HG03097 (cell line): Measurements from ENCODE around the gene RTN1.

Source experiments
- ATAC-seq: cut with Tn5 transposase; IDR thresholded peaks from one replicate; pipeline ENCODE4 v1.9.1; 2021; ENCODE audit not compliant: unreplicated experiment, low FRiP score

Gene RTN1

DNA sequence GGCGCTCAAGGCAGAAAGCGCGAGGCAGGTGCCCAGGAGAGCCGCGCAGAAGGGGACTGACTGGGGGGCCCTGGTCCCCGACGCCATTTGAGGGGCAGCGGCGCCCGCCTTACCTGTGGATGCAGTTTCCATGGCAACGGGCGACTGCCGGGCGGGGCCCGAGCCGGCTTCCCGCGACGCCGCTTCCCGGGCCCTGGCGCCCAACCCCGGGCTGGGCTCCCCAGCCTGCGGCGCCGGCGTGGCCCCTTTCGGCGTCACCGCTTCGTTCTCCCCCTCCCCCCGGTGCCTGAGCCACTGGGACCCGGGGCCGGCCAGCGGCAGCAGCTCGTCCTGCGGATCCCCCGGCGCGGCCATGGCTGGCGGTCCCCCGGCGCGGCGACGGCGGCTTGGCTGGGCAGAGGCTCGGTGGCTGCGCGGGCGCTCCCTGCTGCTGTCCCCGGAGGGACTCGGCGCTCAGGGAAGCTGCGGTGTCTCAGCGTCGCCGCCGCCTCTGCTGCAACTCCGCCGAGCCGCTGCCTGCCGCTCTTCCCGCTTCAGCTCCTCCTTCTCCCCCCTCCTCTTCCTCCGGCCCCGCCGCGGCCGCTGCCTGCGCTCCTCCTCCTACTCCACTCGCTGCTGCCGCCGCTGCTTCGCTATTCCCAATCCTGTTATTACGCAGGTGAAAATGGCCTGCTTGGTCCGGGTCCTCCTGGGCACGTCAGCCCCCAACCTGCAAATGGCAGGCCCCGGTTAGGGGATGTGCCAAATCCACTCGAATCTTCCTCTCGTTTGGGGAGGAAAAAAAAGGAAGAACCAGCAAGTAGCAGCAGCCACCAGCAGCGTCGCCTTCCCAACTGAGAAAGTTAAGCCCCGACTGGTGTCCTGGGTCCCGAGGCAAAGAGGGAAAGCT lies at the start of gene RTN1:
TSS of gene RTN1 (minus strand) at position 500 of the 889 bp plus-strand sequence. CDS start at position 354, 146 bp downstream.
- no peak for ATAC-seq

DNA sequence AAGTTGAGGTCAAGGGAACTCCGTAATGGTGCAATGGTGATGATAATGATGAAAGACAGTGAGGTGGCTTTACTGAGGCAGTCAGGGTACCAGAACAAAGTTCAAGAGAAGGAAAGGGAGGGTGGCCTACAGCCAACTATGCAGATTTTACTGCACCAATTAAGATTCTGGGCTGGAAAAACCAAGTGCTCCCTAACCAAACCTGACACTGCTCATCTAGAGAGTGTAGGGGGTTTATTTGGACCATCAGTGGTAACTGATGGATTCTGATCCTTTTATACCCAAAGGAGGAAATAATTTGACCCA lies 49.8 kb upstream of the RTN1 start:
- ATAC-seq: no peak

DNA sequence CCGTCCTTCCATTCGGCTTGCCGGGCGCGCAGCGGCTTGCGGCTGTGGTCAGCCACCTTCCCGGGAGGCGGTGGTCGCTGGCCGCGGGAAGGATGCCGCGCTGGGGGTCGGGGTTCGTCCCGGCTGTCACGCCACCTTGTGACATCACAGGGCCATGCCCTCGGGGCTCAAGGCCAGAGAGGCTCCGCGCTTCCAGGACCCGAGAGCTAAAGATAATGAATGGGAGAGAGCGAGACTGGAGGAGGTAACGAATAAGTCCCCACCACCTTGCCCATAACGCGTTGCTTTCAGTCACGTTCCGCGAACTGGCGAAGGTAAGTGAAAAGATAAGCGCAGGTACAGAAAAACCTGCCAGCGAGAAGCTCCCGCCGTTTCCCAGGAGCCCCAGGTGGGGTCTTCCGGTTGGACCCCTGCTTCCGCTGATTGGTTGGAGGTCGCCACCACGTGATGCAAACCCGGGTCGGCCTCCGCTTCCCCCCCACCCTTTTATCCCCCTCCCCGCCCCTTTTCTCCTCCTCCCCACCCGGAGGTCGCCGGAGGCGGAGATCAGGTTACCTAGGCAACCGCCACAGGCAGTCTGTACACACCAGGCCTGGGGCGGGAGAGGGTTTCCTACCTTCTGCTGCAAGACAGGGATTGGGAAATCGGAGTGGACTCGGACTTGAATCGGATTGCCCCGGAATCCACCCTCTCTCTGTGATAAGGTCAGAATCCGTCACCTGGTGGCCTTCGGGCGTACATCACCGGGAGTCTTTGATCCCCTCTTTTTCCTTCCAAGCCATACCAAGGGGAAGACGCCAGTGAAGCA lies 49.2 kb upstream of the RTN1 start, which contains the start of gene LRRC9:
TSS of gene LRRC9 (plus strand) at position 575 of the 808 bp plus-strand sequence.
- ATAC-seq: no peak

DNA sequence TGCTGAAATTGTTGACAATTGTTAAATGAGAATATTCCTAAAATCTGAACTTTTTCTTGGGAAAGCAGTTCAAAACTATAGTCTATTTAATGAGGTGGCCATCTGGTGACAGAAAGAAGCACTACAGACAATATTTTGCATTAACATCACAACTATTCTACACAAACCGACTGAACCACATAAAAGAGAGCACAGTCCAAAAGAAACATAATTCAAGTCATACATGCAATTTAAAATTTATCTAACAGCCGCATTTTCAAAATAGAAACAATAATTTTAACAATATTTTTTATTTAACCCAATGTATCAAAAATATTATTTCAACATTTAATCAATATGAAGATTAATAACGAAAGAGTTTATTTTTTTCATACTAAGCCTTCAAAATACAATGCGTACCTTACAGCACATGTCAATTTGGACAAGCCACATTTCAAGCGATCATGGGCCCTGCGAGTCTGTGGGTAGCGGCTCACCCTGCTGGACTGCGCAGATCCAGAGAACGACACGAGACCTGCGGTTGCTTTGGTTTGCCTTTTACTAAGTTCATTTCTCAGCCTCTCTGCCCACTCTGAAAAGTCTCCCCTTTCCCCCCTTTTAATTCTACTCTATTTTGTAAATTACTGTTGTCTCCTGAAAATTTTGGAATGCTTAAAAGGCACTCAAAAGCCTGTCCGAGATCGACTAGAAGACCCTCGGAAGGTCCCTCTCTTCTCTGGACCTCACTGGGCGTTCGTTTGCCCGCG lies 48.4 kb upstream of the RTN1 start:
- no peak for ATAC-seq

DNA sequence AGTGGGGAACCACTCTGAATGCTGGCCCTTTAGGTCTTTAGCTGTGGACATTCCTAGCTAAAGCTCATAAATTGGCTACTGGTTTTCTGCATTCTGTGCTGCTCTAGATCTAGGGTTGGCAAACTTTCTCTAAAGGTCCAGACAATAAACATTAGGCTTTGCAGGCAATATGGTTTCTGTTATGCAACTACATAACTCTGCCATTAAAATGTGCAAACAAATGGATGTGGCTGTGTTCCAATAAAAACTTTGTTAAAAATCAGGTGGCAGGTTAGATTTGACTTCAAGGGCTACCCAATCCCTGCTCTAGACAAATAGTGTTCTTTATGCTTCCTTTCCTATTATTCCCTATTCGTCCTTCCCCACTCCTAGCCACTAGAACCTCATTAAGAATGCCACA lies 42.6 kb upstream of the RTN1 start:
- ATAC-seq: no peak

DNA sequence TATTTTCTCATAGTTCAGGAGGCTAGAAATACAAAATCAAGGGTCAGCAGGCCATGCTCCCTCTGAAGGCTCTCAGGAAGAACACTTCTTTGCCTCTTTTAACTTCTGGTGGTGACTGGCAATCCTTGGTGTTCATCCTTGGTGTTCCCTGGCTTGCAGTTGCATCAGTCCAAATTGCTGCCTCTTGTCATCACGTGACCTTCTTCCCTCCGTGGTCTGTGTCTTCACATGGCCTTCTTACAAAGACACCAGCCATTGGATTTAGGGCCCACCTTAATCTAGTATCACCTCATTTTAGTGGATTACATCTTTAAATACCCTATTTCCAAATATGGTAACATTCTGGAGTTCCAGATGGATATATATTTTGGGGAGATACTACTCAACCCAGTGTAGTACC lies 41.9 kb upstream of the RTN1 start:
- no peak for ATAC-seq

DNA sequence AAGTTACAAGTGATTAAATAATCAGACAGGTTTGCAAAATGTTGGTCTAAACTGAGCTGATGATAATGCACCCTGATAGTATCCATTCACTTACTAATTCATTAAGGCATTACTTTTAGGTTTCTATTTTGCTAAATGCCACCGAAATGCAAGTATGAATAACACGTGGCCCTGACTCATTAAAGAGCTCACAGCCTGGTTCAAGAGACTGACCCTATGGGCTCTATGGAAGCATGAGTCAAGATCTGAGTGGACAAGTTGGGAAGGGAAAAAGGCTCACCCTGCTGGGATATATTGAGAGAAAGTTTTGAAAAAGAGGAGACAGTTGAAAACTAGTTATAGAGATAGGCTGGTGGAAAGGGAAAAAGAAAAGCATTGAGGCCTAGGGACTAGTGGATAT lies 34.6 kb upstream of the RTN1 start:
- ATAC-seq: no peak

- ATAC-seq: no peak
These were observed 33.6 kb upstream of the RTN1 start for GRCh38 chr14:59904184-59904583.

DNA sequence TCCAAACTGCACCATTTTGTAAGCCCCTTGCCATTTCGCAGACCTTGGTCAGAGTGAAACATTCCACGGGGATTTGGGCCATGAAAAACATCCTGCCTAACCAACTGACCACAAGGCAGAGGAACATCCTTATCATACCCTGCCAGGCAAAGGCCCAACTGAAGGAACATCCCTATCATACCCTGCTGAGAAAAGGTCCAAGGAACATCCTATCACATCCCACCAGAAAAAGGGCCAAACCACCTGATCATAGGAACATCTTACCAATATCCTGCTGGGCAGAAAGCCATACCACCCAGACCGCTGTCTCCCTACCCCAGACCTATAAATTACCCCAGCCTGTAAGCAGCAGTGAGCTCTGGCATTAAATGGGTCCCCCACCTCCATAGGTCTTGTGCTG lies 30.0 kb upstream of the RTN1 start:
- ATAC-seq: no peak

GRCh38 chr14:59897757-59898383 lies 27.3 kb upstream of the RTN1 start:
- ATAC-seq: no peak

- ATAC-seq: no peak
These were observed 25.1 kb upstream of the RTN1 start for GRCh38 chr14:59895721-59896120.

DNA sequence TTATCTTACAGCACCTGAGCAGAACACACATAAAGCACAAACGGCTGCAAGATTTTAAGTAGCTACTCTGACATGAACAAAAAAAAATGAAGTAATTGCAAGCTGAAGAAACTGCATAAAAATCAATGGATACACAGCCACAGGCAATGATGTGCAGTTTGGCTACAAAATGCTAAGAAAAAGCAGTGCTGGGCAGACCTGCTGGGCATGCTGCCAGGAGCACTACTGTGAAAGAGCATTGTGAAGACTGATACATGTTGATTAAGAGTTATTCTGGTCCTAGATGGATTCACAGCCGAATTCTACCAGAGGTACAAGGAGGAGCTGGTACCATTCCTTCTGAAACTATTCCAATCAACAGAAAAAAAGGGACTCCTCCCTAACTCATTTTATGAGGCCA lies 20.1 kb upstream of the RTN1 start:
- ATAC-seq: no peak

GRCh38 chr14:59882957-59883356 lies 12.4 kb upstream of the RTN1 start:
- ATAC-seq: no peak

DNA sequence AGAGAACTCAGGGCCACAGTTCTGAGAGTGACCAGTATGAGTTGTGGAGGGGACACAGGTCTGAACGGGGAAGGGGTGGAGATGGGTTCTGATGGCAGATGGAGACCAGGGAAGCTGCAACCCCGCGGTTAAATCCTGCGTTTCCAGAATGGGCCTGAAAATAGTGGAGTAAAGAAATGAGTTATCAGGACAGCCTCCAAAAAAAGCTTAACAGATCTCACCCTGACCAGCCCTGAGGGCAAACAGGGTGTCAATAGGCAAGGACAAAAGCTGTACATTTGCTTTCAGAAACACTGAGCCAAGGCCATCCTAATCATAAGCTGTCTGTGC lies 555 bp upstream of the RTN1 start:
- no peak for ATAC-seq

- ATAC-seq: no peak
These were observed 958 bp downstream of the RTN1 start for GRCh38 chr14:59869381-59870255.

DNA sequence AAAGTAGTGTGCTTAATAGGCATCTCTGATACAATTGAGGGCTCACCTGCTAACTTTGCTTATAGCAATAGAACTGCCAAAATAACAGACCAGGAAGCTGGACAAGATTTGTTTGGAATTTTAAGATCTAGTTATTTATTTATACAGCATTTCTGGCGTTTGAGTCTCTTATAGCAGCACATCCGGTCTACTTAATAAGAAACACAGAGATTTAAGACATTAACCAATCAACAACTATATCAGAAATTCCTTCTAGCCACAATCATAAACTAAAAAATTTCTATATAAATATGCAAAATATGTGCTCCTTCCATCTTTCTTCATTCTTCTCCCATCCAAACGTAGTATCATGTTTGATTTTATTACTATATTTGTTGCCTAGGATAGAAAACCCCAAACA lies 2.6 kb downstream of the RTN1 start:
- ATAC-seq: no peak

DNA sequence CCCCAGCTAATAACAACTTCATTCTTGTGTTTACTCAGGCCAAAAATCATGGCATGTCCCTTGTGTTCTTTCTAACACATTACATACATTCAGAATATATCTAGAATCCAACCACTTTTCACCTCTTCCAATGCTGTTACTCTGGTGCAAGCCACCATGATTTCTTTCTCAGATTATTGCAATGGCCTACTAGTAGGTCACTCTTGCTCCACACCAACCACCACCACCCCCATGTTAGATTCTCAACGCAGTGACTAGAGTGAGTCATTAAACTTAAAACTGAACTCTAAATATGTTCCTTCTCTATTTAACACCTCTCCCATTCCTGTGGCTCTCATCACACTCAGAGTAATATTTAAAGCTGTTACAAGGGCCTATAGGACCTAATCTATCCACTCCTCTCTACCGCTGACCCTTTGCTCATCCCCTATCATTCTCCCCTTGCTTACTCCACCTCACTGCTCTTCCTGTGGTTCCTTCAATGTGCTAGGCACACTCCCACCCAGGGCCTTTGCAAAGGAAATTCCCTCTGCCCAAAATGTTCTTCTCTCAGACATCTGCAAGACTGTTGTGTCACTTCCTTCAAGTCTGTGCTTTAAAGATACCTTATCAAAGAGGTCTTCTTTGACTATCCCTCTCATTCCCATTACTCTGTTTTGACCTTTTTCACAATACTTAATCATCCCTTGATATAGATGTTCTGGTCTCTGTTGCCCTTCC lies 6.6 kb downstream of the RTN1 start:
- no peak for ATAC-seq

GRCh38 chr14:59857328-59857727 lies 13.2 kb downstream of the RTN1 start:
- ATAC-seq: no peak

- no peak for ATAC-seq
These were observed 18.2 kb downstream of the RTN1 start for GRCh38 chr14:59852350-59852749.
